Smooth muscle cell (in vitro differentiated cells): ENCODE results near the gene MAPKAPK2. TPM values are rescaled to one million over a fixed set of nuclear protein-coding genes. Genes with fewer than 3 reads are reported as not detected.

Experiments used
- DNase-seq: peaks from one replicate; lab custom pipeline; 2025; ENCODE audit not compliant: unreplicated experiment; lab: John Stamatoyannopoulos, UW
- H2AFZ ChIP-seq: fragments of 200-600 bp; sonication (generic); 2 replicates; pipeline ENCODE4 v1.6.0; 2016; ENCODE audit warnings: antibody characterized with exemption, low read depth, mild to moderate bottlenecking
- H3F3A ChIP-seq: fragments of 200-600 bp; sonication (generic); 2 replicates; pipeline ENCODE4 v1.6.0; 2017; ENCODE audit warnings: antibody characterized with exemption, low read depth
- H3K27ac ChIP-seq: fragments of 200-600 bp; sonication (generic); 2 replicates; pipeline ENCODE4 v1.5.1; 2016; ENCODE audit warnings: low read depth, mild to moderate bottlenecking
- H3K27me3 ChIP-seq: fragments of 200-600 bp; sonication (generic); 2 replicates; pipeline ENCODE4 v1.6.1; 2016; ENCODE audit warnings: low read depth, mild to moderate bottlenecking
- H3K36me3 ChIP-seq: fragments of 200-600 bp; sonication (generic); 2 replicates; pipeline ENCODE4 v1.5.1; 2016; ENCODE audit warnings: low read depth
- H3K4me1 ChIP-seq: fragments of 200-600 bp; sonication (generic); 2 replicates; pipeline ENCODE4 v1.5.1; 2016; ENCODE audit warnings: low read depth
- H3K4me2 ChIP-seq: fragments of 200-600 bp; sonication (generic); 2 replicates; pipeline ENCODE4 v1.6.0; 2016; ENCODE audit warnings: mild to moderate bottlenecking
- H3K4me3 ChIP-seq: fragments of 200-600 bp; sonication (generic); 2 replicates; pipeline ENCODE4 v1.5.1; 2016; ENCODE audit warnings: mild to moderate bottlenecking
- H3K79me2 ChIP-seq: fragments of 200-600 bp; sonication (generic); 2 replicates; pipeline ENCODE4 v1.6.0; 2016; ENCODE audit warnings: low read depth, mild to moderate bottlenecking
- H3K9ac ChIP-seq: fragments of 200-600 bp; sonication (generic); 2 replicates; pipeline ENCODE4 v1.6.0; 2016; ENCODE audit warnings: low read depth
- H3K9me3 ChIP-seq: fragments of 200-600 bp; sonication (generic); replicated peaks from 2 replicates; pipeline ENCODE4 v1.5.1; 2016; ENCODE audit warnings: low read depth
- H4K20me1 ChIP-seq: fragments of 200-600 bp; sonication (generic); 2 replicates; pipeline ENCODE4 v1.6.0; 2016; ENCODE audit warnings: low read depth
- WGBS: methylation state at CpG from one replicate; pipeline ENCODE4 v1.1.7; 2016; ENCODE audit warnings: low lambda C conversion rate; 5-methylcytosine and 5-hydroxymethylcytosine counted together
- polyA plus RNA-seq: library from polyadenylated mRNA; unstranded; fragments of >200 nt; fragmentation: Nextera tagmentation; extraction: Ambion mirVana; gene quantifications from 2 replicates; pipeline ENCODE4 v1.2.1, GENCODE V29; 2016
- small RNA-seq: library from RNA; depleted of rRNA; stranded (forward); fragments of <200 nt; gene quantifications from one replicate; pipeline ENCODE3, GENCODE V24; 2014
- total RNA-seq: library from RNA; depleted of rRNA; stranded (reverse); fragments of >200 nt; gene quantifications from 2 replicates; pipeline ENCODE4 v1.2.3, GENCODE V29; 2014
- TF ChIP-seq, protein P1 (sequence below): fragments of 200-600 bp; sonication (generic); IDR thresholded peaks from 2 replicates; pipeline ENCODE4 v1.5.1; 2017; ENCODE audit warnings: borderline replicate concordance, mild to moderate bottlenecking, antibody characterized with exemption; ENCODE audit not compliant: insufficient read depth, poor library complexity, severe bottlenecking

The MAPKAPK2 gene
- total and polyA plus RNA-seq, 2 experiments from 2014 or later, result 14.3 to 40.9 TPM

DNA sequence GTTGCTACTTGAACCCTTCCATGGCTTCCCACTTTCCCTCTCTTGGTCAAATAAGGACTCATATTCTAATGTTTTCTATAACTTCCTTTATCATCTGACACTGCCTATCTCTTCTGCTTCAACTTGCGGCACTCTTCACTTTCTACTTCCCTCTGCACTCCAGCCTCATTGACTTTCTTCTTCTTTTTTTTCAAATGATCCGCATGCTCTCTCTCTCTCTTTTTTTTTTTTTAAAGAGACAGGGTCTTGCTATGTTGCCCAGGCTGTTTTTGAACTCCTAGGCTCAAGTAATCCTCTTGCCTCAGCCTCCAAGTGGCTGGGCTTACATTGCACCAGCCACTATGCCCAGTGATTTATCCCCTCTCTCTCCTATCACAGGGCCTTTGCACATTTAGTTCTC is 94.9 kb downstream of the MAPKAPK2 start:
- 90% methylated on average over 2 of the region's 2 CpGs for WGBS
- Histone ChIP-seq H3K79me2 (no peaks in the 10 kb centered on the region), H3K9ac (no peak overlapping the region), H3K9me3 (no peaks in the 10 kb centered on the region), H4K20me1 (no peaks in the 10 kb centered on the region), H3K4me1 (no peaks in the 10 kb centered on the region), H3K4me2 (no peak overlapping the region), H3K36me3 (no peaks in the 10 kb centered on the region), H3K27ac (no peak overlapping the region), H2AFZ (no peak overlapping the region), H3F3A (no peaks in the 10 kb centered on the region), H3K27me3 (no peaks in the 10 kb centered on the region), H3K4me3 (no peak overlapping the region)
- TF ChIP-seq, protein P1, sequence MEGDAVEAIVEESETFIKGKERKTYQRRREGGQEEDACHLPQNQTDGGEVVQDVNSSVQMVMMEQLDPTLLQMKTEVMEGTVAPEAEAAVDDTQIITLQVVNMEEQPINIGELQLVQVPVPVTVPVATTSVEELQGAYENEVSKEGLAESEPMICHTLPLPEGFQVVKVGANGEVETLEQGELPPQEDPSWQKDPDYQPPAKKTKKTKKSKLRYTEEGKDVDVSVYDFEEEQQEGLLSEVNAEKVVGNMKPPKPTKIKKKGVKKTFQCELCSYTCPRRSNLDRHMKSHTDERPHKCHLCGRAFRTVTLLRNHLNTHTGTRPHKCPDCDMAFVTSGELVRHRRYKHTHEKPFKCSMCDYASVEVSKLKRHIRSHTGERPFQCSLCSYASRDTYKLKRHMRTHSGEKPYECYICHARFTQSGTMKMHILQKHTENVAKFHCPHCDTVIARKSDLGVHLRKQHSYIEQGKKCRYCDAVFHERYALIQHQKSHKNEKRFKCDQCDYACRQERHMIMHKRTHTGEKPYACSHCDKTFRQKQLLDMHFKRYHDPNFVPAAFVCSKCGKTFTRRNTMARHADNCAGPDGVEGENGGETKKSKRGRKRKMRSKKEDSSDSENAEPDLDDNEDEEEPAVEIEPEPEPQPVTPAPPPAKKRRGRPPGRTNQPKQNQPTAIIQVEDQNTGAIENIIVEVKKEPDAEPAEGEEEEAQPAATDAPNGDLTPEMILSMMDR, result no peak
- DNase-seq, result no peak

DNA sequence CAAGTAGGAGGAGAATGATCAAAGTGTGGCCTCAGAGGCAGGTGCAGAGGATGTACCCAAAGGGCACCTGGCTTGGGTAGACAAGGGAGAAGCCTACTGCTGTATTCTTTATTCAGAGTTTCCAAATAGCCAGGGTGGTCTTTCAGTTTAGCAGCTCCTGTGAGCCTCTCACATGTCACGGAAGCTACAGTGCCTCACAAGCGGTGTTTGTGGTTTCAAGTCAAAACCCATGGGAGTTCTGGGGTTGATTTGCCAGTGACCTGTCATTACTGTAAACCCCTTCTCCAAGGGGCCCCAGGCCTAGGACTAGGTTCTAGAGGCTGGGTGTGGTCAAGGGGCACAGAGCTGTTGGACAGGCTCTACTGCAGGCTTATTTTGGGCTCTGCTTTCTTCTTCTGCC is 97.7 kb downstream of the MAPKAPK2 start:
- H2AFZ ChIP-seq, result no peak overlapping the region
- no peaks in the 10 kb centered on the region for H3F3A ChIP-seq
- no peak overlapping the region for H3K4me3 ChIP-seq
- no peaks in the 10 kb centered on the region for H3K9me3 ChIP-seq
- DNase-seq, result no peak
- H3K27ac ChIP-seq, result no peak overlapping the region
- H3K79me2 ChIP-seq, result no peaks in the 10 kb centered on the region
- H3K27me3 ChIP-seq, result no peaks in the 10 kb centered on the region
- no peaks in the 10 kb centered on the region for H4K20me1 ChIP-seq
- no peaks in the 10 kb centered on the region for H3K36me3 ChIP-seq
- no peak overlapping the region for H3K4me2 ChIP-seq
- no peak overlapping the region for H3K9ac ChIP-seq
- H3K4me1 ChIP-seq, result no peaks in the 10 kb centered on the region
- WGBS, result 89% methylated on average over 2 of the region's 2 CpGs
- TF ChIP-seq, protein P1, result no peak

DNA sequence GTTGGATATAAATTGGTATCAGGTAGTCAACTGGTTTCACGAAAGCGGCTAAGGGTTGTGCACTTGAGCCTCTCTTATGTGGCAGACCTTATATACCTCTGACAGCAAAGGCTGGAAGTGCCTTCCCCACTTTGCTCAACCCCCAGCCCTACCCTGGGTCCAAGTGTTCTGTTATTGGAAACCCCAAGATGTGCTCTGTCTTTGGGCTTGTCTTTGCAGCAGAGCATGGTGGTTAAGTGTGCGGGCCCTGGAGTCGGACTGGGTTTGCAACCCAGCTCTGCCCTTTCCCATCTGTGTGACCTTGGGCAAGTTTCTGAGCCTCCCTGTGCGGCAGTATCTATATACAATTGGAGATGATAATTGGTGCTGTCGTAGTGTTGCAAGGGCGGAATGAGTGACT is 98.8 kb downstream of the MAPKAPK2 start:
- Histone ChIP-seq H2AFZ (no peak overlapping the region), H3K4me2 (no peak overlapping the region), H3K27me3 (no peaks in the 10 kb centered on the region), H3K9ac (no peak overlapping the region), H3F3A (no peaks in the 10 kb centered on the region), H3K27ac (no peak overlapping the region), H3K79me2 (no peaks in the 10 kb centered on the region), H3K4me1 (no peaks in the 10 kb centered on the region), H3K36me3 (no peaks in the 10 kb centered on the region), H4K20me1 (no peaks in the 10 kb centered on the region), H3K4me3 (no peak overlapping the region), H3K9me3 (no peaks in the 10 kb centered on the region)
- TF ChIP-seq, protein P1, result no peak
- DNase-seq, result no peak
- 89% methylated on average over 7 of the region's 7 CpGs for WGBS

Small RNAs within 50 kb of the gene (small RNA-seq; reads per million reads assigned to genes)
- gene RF00019, result not detected

Other genes starting within 250 kb of the MAPKAPK2 start
- 4.0 and 6.2 TPM in 2 replicates for gene IKBKE, start 214.4 kb upstream of the MAPKAPK2 start, total RNA-seq
- 8.5 and 9.7 TPM in 2 replicates for gene IKBKE, start 214.4 kb upstream of the MAPKAPK2 start, polyA plus RNA-seq
- gene RASSF5, start 177.4 kb upstream of the MAPKAPK2 start, total RNA-seq, result 1.3 and 2.6 TPM in 2 replicates
- gene RASSF5, start 177.4 kb upstream of the MAPKAPK2 start, polyA plus RNA-seq, result 1.6 and 3.3 TPM in 2 replicates
- gene EIF2D, start 72.4 kb upstream of the MAPKAPK2 start, total RNA-seq, result 28.9 and 32.5 TPM in 2 replicates
- 22.8 and 22.9 TPM in 2 replicates for gene EIF2D, start 72.4 kb upstream of the MAPKAPK2 start, polyA plus RNA-seq
- gene DYRK3, start 49.4 kb upstream of the MAPKAPK2 start, total RNA-seq, result 11.1 and 21.4 TPM in 2 replicates
- gene DYRK3, start 49.4 kb upstream of the MAPKAPK2 start, polyA plus RNA-seq, result 6.9 and 13.7 TPM in 2 replicates
- not detected in 2 replicates for gene IL19, start 85.9 kb downstream of the MAPKAPK2 start, total RNA-seq
- 0.35 and 0.52 TPM in 2 replicates for gene IL19, start 85.9 kb downstream of the MAPKAPK2 start, polyA plus RNA-seq
- gene IL10, start 87.6 kb downstream of the MAPKAPK2 start, total RNA-seq, result 0.36 and 2.2 TPM in 2 replicates
- gene IL10, start 87.6 kb downstream of the MAPKAPK2 start, polyA plus RNA-seq, result 1.2 and 2.8 TPM in 2 replicates
- gene IL20, start 180.7 kb downstream of the MAPKAPK2 start, total RNA-seq, result not detected in 2 replicates
- 1.6 TPM in 1 of 2 replicates, not detected in the other for gene IL20, start 180.7 kb downstream of the MAPKAPK2 start, polyA plus RNA-seq
- gene IL24, start 212.5 kb downstream of the MAPKAPK2 start, total RNA-seq, result 1.5 and 1.8 TPM in 2 replicates
- gene IL24, start 212.5 kb downstream of the MAPKAPK2 start, polyA plus RNA-seq, result 1.9 and 3.1 TPM in 2 replicates
- gene FCMR, start 237.0 kb downstream of the MAPKAPK2 start, total RNA-seq, result not detected in 2 replicates
- gene FCMR, start 237.0 kb downstream of the MAPKAPK2 start, polyA plus RNA-seq, result 1.6 and 4.0 TPM in 2 replicates